Stimulated activated naive CD8-positive, alpha-beta T cell treated with anti-CD3 and anti-CD28 coated beads, Interleukin-15, Interleukin-2, amounts not matched to agents 100 ng/mL and 50 ng/mL, for 24 hours (primary cell): ENCODE results near the gene SNX10.
"Not testable (repeated sequence)": the region's sequence is repeated elsewhere in the genome, so short reads cannot be mapped to it uniquely, and the experiment has no call there.

Source experiments
- H3K27ac Mint-ChIP-seq: one replicate; pipeline ENCODE4 v1.8.0; 2021; ENCODE audit warnings: mild to moderate bottlenecking, mixed read lengths
- H3K27me3 Mint-ChIP-seq: one replicate; pipeline ENCODE4 v1.8.0; 2021; ENCODE audit warnings: mixed read lengths
- H3K36me3 Mint-ChIP-seq: one replicate; pipeline ENCODE4 v1.8.0; 2021; ENCODE audit warnings: low read depth, mixed read lengths
- H3K4me1 Mint-ChIP-seq: one replicate; pipeline ENCODE4 v1.8.0; 2021; ENCODE audit warnings: low read depth, mixed read lengths
- H3K4me3 Mint-ChIP-seq: one replicate; pipeline ENCODE4 v1.8.0; 2021; ENCODE audit warnings: mild to moderate bottlenecking, mixed read lengths
- H3K9me3 Mint-ChIP-seq: one replicate; pipeline ENCODE4 v1.8.0; 2021; ENCODE audit warnings: mixed read lengths

Gene SNX10

GRCh38 chr7:26288126-26288525 lies 3.5 kb upstream of the SNX10 start:
- not testable (repeated sequence) for H3K27me3 Mint-ChIP-seq, H3K36me3 Mint-ChIP-seq, H3K4me3 Mint-ChIP-seq, H3K9me3 Mint-ChIP-seq, H3K27ac Mint-ChIP-seq
- peaks cover 18% of the 10 kb centered on the region for H3K4me1 Mint-ChIP-seq

GRCh38 chr7:26291251-26291650 lies 411 bp upstream of the SNX10 start:
- peaks cover 14% of the 10 kb centered on the region for H3K36me3 Mint-ChIP-seq
- H3K4me3 Mint-ChIP-seq = peak overlapping the region; percentile 94
- H3K27me3 Mint-ChIP-seq = no peaks in the 10 kb centered on the region
- H3K27ac Mint-ChIP-seq = peak overlapping the region; percentile 92
- peaks cover 48% of the 10 kb centered on the region for H3K4me1 Mint-ChIP-seq
- H3K9me3 Mint-ChIP-seq = no peaks in the 10 kb centered on the region

GRCh38 chr7:26292768-26293560 lies 1.3 kb downstream of the SNX10 start:
- peak overlapping the region; percentile 93 for H3K27ac Mint-ChIP-seq
- H3K4me3 Mint-ChIP-seq = peak overlapping the region; percentile 94
- H3K4me1 Mint-ChIP-seq = peaks cover 52% of the 10 kb centered on the region
- no peaks in the 10 kb centered on the region for H3K27me3 Mint-ChIP-seq
- no peaks in the 10 kb centered on the region for H3K9me3 Mint-ChIP-seq
- H3K36me3 Mint-ChIP-seq = peaks cover 15% of the 10 kb centered on the region

- H3K9me3 Mint-ChIP-seq = no peaks in the 10 kb centered on the region
Observed at GRCh38 chr7:26293569-26294308, 2.1 kb downstream of the SNX10 start.

GRCh38 chr7:26295015-26295414 lies 3.4 kb downstream of the SNX10 start:
- Mint-ChIP-seq H3K4me3 (peak overlapping the region; percentile 94), H3K27ac (peak overlapping the region; percentile 90)

More at GRCh38 chr7:26293569-26294308, 2.1 kb downstream of the SNX10 start:
- peak overlapping the region; percentile 90 for H3K27ac Mint-ChIP-seq
- peaks cover 56% of the 10 kb centered on the region for H3K4me1 Mint-ChIP-seq
- no peaks in the 10 kb centered on the region for H3K27me3 Mint-ChIP-seq
- H3K4me3 Mint-ChIP-seq = peak overlapping the region; percentile 94
- peaks cover 22% of the 10 kb centered on the region for H3K36me3 Mint-ChIP-seq

GRCh38 chr7:26295586-26295985 lies 3.9 kb downstream of the SNX10 start:
- no peaks in the 10 kb centered on the region for H3K9me3 Mint-ChIP-seq
- H3K27me3 Mint-ChIP-seq = no peaks in the 10 kb centered on the region
- peaks cover 58% of the 10 kb centered on the region for H3K4me1 Mint-ChIP-seq
- no peak overlapping the region for H3K27ac Mint-ChIP-seq
- no peak overlapping the region for H3K4me3 Mint-ChIP-seq
- peaks cover 26% of the 10 kb centered on the region for H3K36me3 Mint-ChIP-seq

More at GRCh38 chr7:26295015-26295414, 3.4 kb downstream of the SNX10 start:
- H3K9me3 Mint-ChIP-seq = no peaks in the 10 kb centered on the region
- peaks cover 58% of the 10 kb centered on the region for H3K4me1 Mint-ChIP-seq
- peaks cover 26% of the 10 kb centered on the region for H3K36me3 Mint-ChIP-seq
- no peaks in the 10 kb centered on the region for H3K27me3 Mint-ChIP-seq

GRCh38 chr7:26298472-26299058 lies 6.9 kb downstream of the SNX10 start:
- H3K27ac Mint-ChIP-seq = no peak overlapping the region
- H3K4me1 Mint-ChIP-seq = peaks cover 36% of the 10 kb centered on the region
- peaks cover 33% of the 10 kb centered on the region for H3K36me3 Mint-ChIP-seq
- no peaks in the 10 kb centered on the region for H3K27me3 Mint-ChIP-seq
- no peak overlapping the region for H3K4me3 Mint-ChIP-seq
- H3K9me3 Mint-ChIP-seq = no peaks in the 10 kb centered on the region

- H3K4me1 Mint-ChIP-seq = peaks cover 33% of the 10 kb centered on the region
- H3K27ac Mint-ChIP-seq = peak overlapping the region; percentile 77
- peaks cover 33% of the 10 kb centered on the region for H3K36me3 Mint-ChIP-seq
- no peaks in the 10 kb centered on the region for H3K27me3 Mint-ChIP-seq
- peak overlapping the region; percentile 31 for H3K4me3 Mint-ChIP-seq
- no peaks in the 10 kb centered on the region for H3K9me3 Mint-ChIP-seq
Observed at GRCh38 chr7:26305090-26305868, 13.6 kb downstream of the SNX10 start.

- peak overlapping the region; percentile 6 for H3K27ac Mint-ChIP-seq
- H3K27me3 Mint-ChIP-seq = no peaks in the 10 kb centered on the region
- peaks cover 30% of the 10 kb centered on the region for H3K36me3 Mint-ChIP-seq
- H3K9me3 Mint-ChIP-seq = no peaks in the 10 kb centered on the region
- peaks cover 33% of the 10 kb centered on the region for H3K4me1 Mint-ChIP-seq
- no peak overlapping the region for H3K4me3 Mint-ChIP-seq
Observed at GRCh38 chr7:26305869-26306665, 14.4 kb downstream of the SNX10 start.

GRCh38 chr7:26306790-26307189 lies 15.1 kb downstream of the SNX10 start:
- Mint-ChIP-seq H3K27me3 (no peaks in the 10 kb centered on the region), H3K27ac (no peak overlapping the region), H3K36me3 (peaks cover 30% of the 10 kb centered on the region), H3K4me1 (peaks cover 33% of the 10 kb centered on the region), H3K9me3 (no peaks in the 10 kb centered on the region), H3K4me3 (no peak overlapping the region)

GRCh38 chr7:26307226-26307625 lies 15.6 kb downstream of the SNX10 start:
- peaks cover 33% of the 10 kb centered on the region for H3K4me1 Mint-ChIP-seq
- H3K27ac Mint-ChIP-seq = no peak overlapping the region
- H3K27me3 Mint-ChIP-seq = no peaks in the 10 kb centered on the region
- no peaks in the 10 kb centered on the region for H3K9me3 Mint-ChIP-seq
- H3K36me3 Mint-ChIP-seq = peaks cover 32% of the 10 kb centered on the region
- no peak overlapping the region for H3K4me3 Mint-ChIP-seq

- H3K4me1 Mint-ChIP-seq = peaks cover 33% of the 10 kb centered on the region
- H3K9me3 Mint-ChIP-seq = no peaks in the 10 kb centered on the region
- H3K27me3 Mint-ChIP-seq = no peaks in the 10 kb centered on the region
- H3K27ac Mint-ChIP-seq = no peak overlapping the region
- H3K4me3 Mint-ChIP-seq = no peak overlapping the region
- H3K36me3 Mint-ChIP-seq = peaks cover 32% of the 10 kb centered on the region
Observed at GRCh38 chr7:26307791-26308190, 16.1 kb downstream of the SNX10 start.

GRCh38 chr7:26308551-26308950 lies 16.9 kb downstream of the SNX10 start:
- H3K36me3 Mint-ChIP-seq = peaks cover 32% of the 10 kb centered on the region
- no peak overlapping the region for H3K4me3 Mint-ChIP-seq
- no peak overlapping the region for H3K27ac Mint-ChIP-seq
- no peaks in the 10 kb centered on the region for H3K27me3 Mint-ChIP-seq
- no peaks in the 10 kb centered on the region for H3K9me3 Mint-ChIP-seq
- H3K4me1 Mint-ChIP-seq = peaks cover 38% of the 10 kb centered on the region

- Mint-ChIP-seq H3K27me3 (no peaks in the 10 kb centered on the region), H3K27ac (no peak overlapping the region), H3K4me3 (no peak overlapping the region), H3K9me3 (no peaks in the 10 kb centered on the region), H3K36me3 (peaks cover 32% of the 10 kb centered on the region), H3K4me1 (peaks cover 40% of the 10 kb centered on the region)
Observed at GRCh38 chr7:26309089-26309488, 17.4 kb downstream of the SNX10 start.
